OCI-LY3 (cell line): ENCODE measurements around the gene RBBP8NL.

Experiments used
- H2AFZ ChIP-seq: fragments of 200-600, 300-600 bp; shearing (Covaris generic); 2 replicates; pipeline ENCODE4 v1.6.0; 2014; ENCODE audit warnings: antibody characterized with exemption, low read depth, low read length
- H3K27ac ChIP-seq: fragments of 200-600, 300-600 bp; sonication (generic); 2 replicates; pipeline ENCODE4 v1.5.1; 2014; ENCODE audit warnings: mild to moderate bottlenecking, low read length, moderate library complexity, mixed read lengths
- H3K27me3 ChIP-seq: fragments of 200-600, 300-600 bp; sonication (generic); 2 replicates; pipeline ENCODE4 v1.6.1; 2014; ENCODE audit warnings: low read depth, low read length, mixed read lengths
- H3K36me3 ChIP-seq: fragments of 200-600, 300-600 bp; sonication (generic); replicated peaks from 2 replicates; pipeline ENCODE3; 2014; ENCODE audit warnings: low read depth, low read length, mixed read lengths
- H3K4me1 ChIP-seq: fragments of 300-600, 200-600 bp; sonication (generic); 2 replicates; pipeline ENCODE4 v1.6.1; 2014; ENCODE audit warnings: low read length, mixed read lengths
- H3K4me2 ChIP-seq: fragments of 200-600, 300-600 bp; sonication (generic); 2 replicates; pipeline ENCODE4 v1.6.1; 2014; ENCODE audit warnings: low read length, mixed read lengths
- H3K4me3 ChIP-seq: fragments of 300-600, 200-600 bp; sonication (generic); 2 replicates; pipeline ENCODE4 v1.5.1; 2014; ENCODE audit warnings: antibody characterized with exemption, mild to moderate bottlenecking, low read length, moderate library complexity
- H3K79me2 ChIP-seq: fragments of 300-600, 200-600 bp; shearing (Covaris generic); 2 replicates; pipeline ENCODE4 v1.6.1; 2014; ENCODE audit warnings: mild to moderate bottlenecking, low read length, mixed read lengths
- H3K9ac ChIP-seq: fragments of 300-600, 200-600 bp; shearing (Covaris generic); 2 replicates; pipeline ENCODE4 v1.6.0; 2014; ENCODE audit warnings: mild to moderate bottlenecking, low read length, moderate library complexity
- H3K9me3 ChIP-seq: fragments of 200-600, 300-600 bp; shearing (Covaris generic); 2 replicates; pipeline ENCODE4 v1.6.1; 2014; ENCODE audit warnings: low read length, mixed read lengths; ENCODE audit not compliant: insufficient read depth
- H4K20me1 ChIP-seq: fragments of 200-600, 300-600 bp; sonication (generic); 2 replicates; pipeline ENCODE4 v1.6.1; 2016; ENCODE audit warnings: low read length, mixed read lengths; ENCODE audit not compliant: insufficient read depth
- CTCF ChIP-seq: fragments of 200-600, 300-600 bp; sonication (generic); IDR thresholded peaks from 2 replicates; pipeline ENCODE4 v1.5.1; 2014; ENCODE audit warnings: antibody characterized with exemption, low read length, low read depth
- EZH2phosphoT487 ChIP-seq: fragments of 200-600 bp; shearing (Covaris generic); IDR thresholded peaks from 2 replicates; pipeline ENCODE4 v1.6.1; 2018; ENCODE audit warnings: antibody characterized with exemption, mixed run types, low read depth

RBBP8NL gene

GRCh38 chr20:62423326-62423706 is 4.0 kb downstream of the RBBP8NL start:
- H3K9ac ChIP-seq: no peak overlapping the region
- H3K27me3 ChIP-seq: no peaks in the 10 kb centered on the region
- H3K4me1 ChIP-seq: no peaks in the 10 kb centered on the region
- no peaks in the 10 kb centered on the region for H3K36me3 ChIP-seq
- no peaks in the 10 kb centered on the region for H3K9me3 ChIP-seq
- no peaks in the 10 kb centered on the region for H4K20me1 ChIP-seq
- no peak overlapping the region for H3K4me2 ChIP-seq
- H2AFZ ChIP-seq: no peak overlapping the region
- H3K4me3 ChIP-seq: no peak overlapping the region
- no peak overlapping the region for H3K27ac ChIP-seq
- H3K79me2 ChIP-seq: no peaks in the 10 kb centered on the region
- TF ChIP-seq EZH2phosphoT487 (no peak), CTCF (no peak)

DNA sequence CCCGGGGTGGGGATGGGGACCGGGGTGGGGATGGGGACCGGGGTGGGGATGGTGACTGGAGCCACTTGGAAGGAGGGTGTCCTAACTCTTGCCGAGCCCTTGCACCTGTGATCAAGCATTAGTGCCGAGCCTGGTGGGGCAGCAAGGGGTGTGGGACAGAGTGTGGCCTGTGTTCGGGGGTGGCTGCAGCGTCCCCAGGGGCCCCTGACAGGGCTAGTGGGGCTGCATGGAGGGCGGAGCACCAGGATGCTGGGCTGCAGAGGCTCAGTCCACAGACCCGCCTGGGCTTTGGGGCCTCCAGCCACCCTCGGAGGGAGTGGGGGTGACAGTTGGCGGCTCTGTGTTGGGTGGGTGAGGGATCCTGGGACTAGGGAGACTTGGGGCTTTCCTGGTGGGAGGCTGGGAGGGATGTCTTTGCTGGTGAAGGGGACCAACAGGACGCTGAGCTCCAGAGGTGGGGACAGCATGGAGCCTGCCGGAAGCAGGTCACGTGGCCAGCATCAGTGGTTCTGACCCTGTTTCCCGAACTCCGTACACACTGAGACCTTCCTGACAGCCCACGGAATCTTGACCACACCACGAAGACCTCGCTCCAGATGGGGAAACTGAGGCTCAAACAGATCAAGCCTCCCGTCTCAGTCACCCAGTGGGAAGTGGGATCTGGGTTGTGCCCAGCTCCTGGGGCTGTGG is 4.6 kb downstream of the RBBP8NL start:
- no peaks in the 10 kb centered on the region for H3K9me3 ChIP-seq
- H3K9ac ChIP-seq: no peak overlapping the region
- H3K79me2 ChIP-seq: no peaks in the 10 kb centered on the region
- no peaks in the 10 kb centered on the region for H3K36me3 ChIP-seq
- no peak overlapping the region for H2AFZ ChIP-seq
- H3K4me2 ChIP-seq: no peak overlapping the region
- H3K4me3 ChIP-seq: no peak overlapping the region
- TF ChIP-seq EZH2phosphoT487 (no peak), CTCF (no peak)
- no peaks in the 10 kb centered on the region for H4K20me1 ChIP-seq
- H3K27me3 ChIP-seq: no peaks in the 10 kb centered on the region
- H3K27ac ChIP-seq: no peak overlapping the region
- no peaks in the 10 kb centered on the region for H3K4me1 ChIP-seq

DNA sequence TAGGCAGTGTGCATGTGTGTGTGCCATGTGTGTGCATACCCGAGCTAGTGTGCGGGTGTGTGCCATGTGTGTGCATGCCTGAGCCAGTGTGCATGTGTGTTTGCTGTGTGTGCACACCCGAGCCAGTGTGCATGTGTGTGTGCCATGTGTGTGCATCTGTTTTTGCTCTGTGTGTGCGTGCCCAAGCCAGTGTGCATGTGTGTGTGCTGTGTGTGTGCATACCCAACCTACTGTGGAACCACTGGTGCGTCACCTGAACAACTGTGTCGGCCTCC is 5.7 kb downstream of the RBBP8NL start:
- H3K4me1 ChIP-seq: no peaks in the 10 kb centered on the region
- TF ChIP-seq EZH2phosphoT487 (no peak), CTCF (no peak)

DNA sequence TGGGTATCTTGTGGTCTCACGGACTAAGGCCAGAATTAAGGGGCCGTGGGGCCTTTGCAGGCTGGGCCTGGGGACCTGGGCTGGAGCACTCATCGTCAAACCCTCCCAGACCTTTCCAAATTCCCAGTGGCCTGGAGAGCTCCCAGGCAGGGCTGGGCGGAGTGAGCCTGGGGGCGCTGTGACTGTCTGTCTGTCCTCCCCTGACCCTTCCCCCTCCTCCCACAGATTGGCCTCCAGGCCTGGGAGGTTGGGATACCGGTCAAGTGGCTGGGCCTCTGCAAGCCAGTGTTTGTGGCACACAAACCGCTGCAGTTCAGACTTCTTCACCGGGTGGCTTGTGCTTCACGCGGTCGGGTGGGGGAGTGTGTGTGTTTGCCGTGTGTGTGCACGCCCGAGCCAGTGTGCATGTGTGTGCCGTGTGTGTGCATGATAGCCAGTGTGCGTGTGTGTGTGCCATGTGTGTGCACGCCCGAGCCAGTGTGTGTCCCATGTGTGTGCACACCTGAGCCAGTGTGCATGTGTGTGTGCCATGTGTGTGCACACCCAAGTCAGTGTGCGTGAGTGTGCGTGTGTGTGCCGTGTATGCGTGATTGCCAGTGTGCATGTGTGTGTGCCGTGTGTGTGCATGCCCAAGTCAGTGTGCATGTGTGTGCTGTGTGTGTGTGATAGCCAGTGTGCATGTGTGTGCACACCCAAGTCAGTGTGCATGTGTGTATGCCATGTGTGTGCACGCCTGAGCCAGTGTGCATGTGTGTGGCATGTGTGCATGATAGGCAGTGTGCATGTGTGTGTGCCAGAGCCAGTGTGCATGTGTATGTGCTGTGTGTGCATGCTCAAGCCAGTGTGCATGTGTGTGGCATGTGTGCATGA is 6.3 kb downstream of the RBBP8NL start:
- Histone ChIP-seq H2AFZ (no peak overlapping the region), H3K9me3 (no peaks in the 10 kb centered on the region), H3K4me1 (no peaks in the 10 kb centered on the region), H3K36me3 (no peaks in the 10 kb centered on the region), H3K27ac (no peak overlapping the region), H4K20me1 (no peaks in the 10 kb centered on the region), H3K79me2 (no peaks in the 10 kb centered on the region), H3K4me2 (no peak overlapping the region), H3K27me3 (no peaks in the 10 kb centered on the region), H3K4me3 (no peak overlapping the region), H3K9ac (no peak overlapping the region)
- no peak for TF ChIP-seq EZH2phosphoT487
- TF ChIP-seq CTCF: no peak

More for the DNA sequence above, 5.7 kb downstream of the RBBP8NL start:
- Histone ChIP-seq H3K36me3 (no peaks in the 10 kb centered on the region), H3K27ac (no peak overlapping the region), H2AFZ (no peak overlapping the region), H3K4me3 (no peak overlapping the region), H3K4me2 (no peak overlapping the region), H3K9ac (no peak overlapping the region), H3K9me3 (no peaks in the 10 kb centered on the region), H3K27me3 (no peaks in the 10 kb centered on the region), H3K79me2 (no peaks in the 10 kb centered on the region), H4K20me1 (no peaks in the 10 kb centered on the region)
